ENCODE data around the gene RIT2. TPM values are rescaled to one million over a fixed set of nuclear protein-coding genes. Genes with fewer than 3 reads are reported as not detected.

The RIT2 gene
- total RNA-seq, 1 donor from 2014 or later = not detected

- Mint-ChIP-seq H3K9me3 (ENCODE audit: unreplicated experiment) (no peaks in the 10 kb centered on the region), H3K27me3 (ENCODE audit: unreplicated experiment) (no peaks in the 10 kb centered on the region), H3K27ac (ENCODE audit: unreplicated experiment) (no peak overlapping the region), H3K36me3 (ENCODE audit: low read depth, unreplicated experiment) (no peaks in the 10 kb centered on the region), H3K4me1 (ENCODE audit: unreplicated experiment) (peaks cover 2% of the 10 kb centered on the region), H3K4me3 (ENCODE audit: unreplicated experiment) (no peak overlapping the region)
- DNase-seq (ENCODE audit: low spot score) = no peak
- TF ChIP-seq CTCF (IDR thresholded peaks at IDR 0.05; ENCODE audit: unreplicated experiment) = no peak
Measured at GRCh38 chr18:42771936-42772335, 343.5 kb downstream of the RIT2 start.

- no peak overlapping the region for H3K27ac Mint-ChIP-seq (ENCODE audit: unreplicated experiment)
Measured at GRCh38 chr18:42765302-42765701, 350.2 kb downstream of the RIT2 start.

GRCh38 chr18:42760290-42760689 is 355.2 kb downstream of the RIT2 start:
- no peak for TF ChIP-seq CTCF (IDR thresholded peaks at IDR 0.05; ENCODE audit: unreplicated experiment)
- H3K27ac Mint-ChIP-seq (ENCODE audit: unreplicated experiment) = no peak overlapping the region
- H3K4me3 Mint-ChIP-seq (ENCODE audit: unreplicated experiment) = no peak overlapping the region
- no peak for DNase-seq (ENCODE audit: low spot score)
- H3K36me3 Mint-ChIP-seq (ENCODE audit: low read depth, unreplicated experiment) = no peaks in the 10 kb centered on the region
- H3K4me1 Mint-ChIP-seq (ENCODE audit: unreplicated experiment) = no peaks in the 10 kb centered on the region
- H3K9me3 Mint-ChIP-seq (ENCODE audit: unreplicated experiment) = no peaks in the 10 kb centered on the region
- no peaks in the 10 kb centered on the region for H3K27me3 Mint-ChIP-seq (ENCODE audit: unreplicated experiment)

More at GRCh38 chr18:42765302-42765701, 350.2 kb downstream of the RIT2 start:
- no peak for TF ChIP-seq CTCF (IDR thresholded peaks at IDR 0.05; ENCODE audit: unreplicated experiment)
- Mint-ChIP-seq H3K36me3 (ENCODE audit: low read depth, unreplicated experiment) (no peaks in the 10 kb centered on the region), H3K4me3 (ENCODE audit: unreplicated experiment) (no peak overlapping the region), H3K4me1 (ENCODE audit: unreplicated experiment) (no peaks in the 10 kb centered on the region), H3K27me3 (ENCODE audit: unreplicated experiment) (no peaks in the 10 kb centered on the region), H3K9me3 (ENCODE audit: unreplicated experiment) (no peaks in the 10 kb centered on the region)
- DNase-seq (ENCODE audit: low spot score) = no peak

GRCh38 chr18:42758852-42759251 is 356.6 kb downstream of the RIT2 start:
- no peak for TF ChIP-seq CTCF (IDR thresholded peaks at IDR 0.05; ENCODE audit: unreplicated experiment)
- no peak overlapping the region for H3K27ac Mint-ChIP-seq (ENCODE audit: unreplicated experiment)
- no peaks in the 10 kb centered on the region for H3K27me3 Mint-ChIP-seq (ENCODE audit: unreplicated experiment)
- H3K9me3 Mint-ChIP-seq (ENCODE audit: unreplicated experiment) = no peaks in the 10 kb centered on the region
- no peak overlapping the region for H3K4me3 Mint-ChIP-seq (ENCODE audit: unreplicated experiment)
- H3K36me3 Mint-ChIP-seq (ENCODE audit: low read depth, unreplicated experiment) = no peaks in the 10 kb centered on the region
- no peaks in the 10 kb centered on the region for H3K4me1 Mint-ChIP-seq (ENCODE audit: unreplicated experiment)
- DNase-seq (ENCODE audit: low spot score) = no peak

GRCh38 chr18:42756214-42756613 is 359.3 kb downstream of the RIT2 start:
- H3K36me3 Mint-ChIP-seq (ENCODE audit: low read depth, unreplicated experiment) = no peaks in the 10 kb centered on the region
- no peak for TF ChIP-seq CTCF (IDR thresholded peaks at IDR 0.05; ENCODE audit: unreplicated experiment)
- no peak overlapping the region for H3K27ac Mint-ChIP-seq (ENCODE audit: unreplicated experiment)
- no peak overlapping the region for H3K4me3 Mint-ChIP-seq (ENCODE audit: unreplicated experiment)
- no peaks in the 10 kb centered on the region for H3K9me3 Mint-ChIP-seq (ENCODE audit: unreplicated experiment)
- H3K27me3 Mint-ChIP-seq (ENCODE audit: unreplicated experiment) = no peaks in the 10 kb centered on the region
- no peak for DNase-seq (ENCODE audit: low spot score)
- H3K4me1 Mint-ChIP-seq (ENCODE audit: unreplicated experiment) = no peaks in the 10 kb centered on the region
